GM12878 (cell line): ENCODE results near the gene LRTM2. TPM values are rescaled to one million over a fixed set of nuclear protein-coding genes. Genes with fewer than 3 reads are reported as not detected.

ENCODE experiments used
- ATAC-seq: fragments of 200-7000 bp; cut with Tn5 transposase; 3 replicates; pipeline ENCODE4 v1.9.1; 2020; ENCODE audit warnings: mild to moderate bottlenecking, moderate library complexity
- BruUV-seq: library from RNA; stranded (reverse); fragments of 400-500 nt; replicated peaks from 2 replicates; lab custom pipeline; 2021; lab: Mats Ljungman, UMichigan
- CTCF ChIA-PET: fragments of 300-600 bp; sonication (Branson Sonifier 250); formaldehyde crosslinking; extraction: SDS; loops from one replicate; lab custom pipeline; 2021; ENCODE audit warnings: inconsistent platforms; lab: Yijun Ruan, JAX
- POLR2A ChIA-PET: fragments of 350-600 bp; formaldehyde crosslinking; extraction: SDS; loops from one replicate; lab custom pipeline; 2021; ENCODE audit warnings: inconsistent platforms; lab: Charles Lee
- RAD21 ChIA-PET: fragments of 300-600 bp; sonication (Branson Sonifier 250); formaldehyde crosslinking; loops from one replicate; lab custom pipeline; 2023; ENCODE audit warnings: antibody characterized with exemption; ENCODE audit not compliant: unreplicated experiment; lab: Charles Lee
- SMC1A ChIA-PET: fragments of 300-600 bp; sonication (Branson Sonifier 250); formaldehyde crosslinking; loops from one replicate; lab custom pipeline; 2023; ENCODE audit not compliant: unreplicated experiment, uncharacterized antibody; lab: Charles Lee
- DNase-seq: peaks from one replicate; pipeline ENCODE4 v3.0.0-alpha.2; 2011; ENCODE audit warnings: low read depth, low spot score
- FAIRE-seq: peaks from 3 replicates; lab custom pipeline; 2011; peaks lifted over from hg19 to GRCh38; lab: Jason Lieb, UNC
- H2AFZ ChIP-seq: 2 replicates; pipeline ENCODE4 v1.6.0; 2011; ENCODE audit warnings: low read depth, low read length, control low read depth; ENCODE audit not compliant: control insufficient read depth
- H3K27ac ChIP-seq: 2 replicates; pipeline ENCODE4 v1.5.1; 2011; ENCODE audit warnings: control low read depth; ENCODE audit not compliant: control insufficient read depth, insufficient read depth
- H3K27me3 ChIP-seq, 2 experiments: replicated peaks in 1 of 2; 2 replicates each; pipeline versions ENCODE4 v1.6.0 to v1.6.1; 2011; ENCODE audit warnings: low read length in 1 of 2; ENCODE audit not compliant: control insufficient read depth in 2 of 2, insufficient read depth in 2 of 2
- H3K36me3 ChIP-seq, 2 experiments: 2 replicates each; pipeline ENCODE4 v1.5.1; 2011; ENCODE audit warnings: low read length in 1 of 2; ENCODE audit not compliant: control insufficient read depth in 2 of 2, insufficient read depth in 2 of 2
- H3K4me1 ChIP-seq: 2 replicates; pipeline ENCODE4 v1.6.1; 2011; ENCODE audit warnings: mild to moderate bottlenecking, low read length, moderate library complexity, mixed read lengths; ENCODE audit not compliant: control insufficient read depth, insufficient read depth
- H3K4me2 ChIP-seq: 2 replicates; pipeline ENCODE4 v1.6.0; 2011; ENCODE audit warnings: control low read depth; ENCODE audit not compliant: control insufficient read depth, insufficient read depth
- H3K4me3 ChIP-seq: fragments of 200-600 bp; sonication (generic); 2 replicates; pipeline ENCODE4 v1.5.1; 2016
- H3K79me2 ChIP-seq: 2 replicates; pipeline ENCODE4 v1.6.0; 2011; ENCODE audit warnings: low read length; ENCODE audit not compliant: control insufficient read depth, insufficient read depth
- H3K9ac ChIP-seq: 2 replicates; pipeline ENCODE4 v1.8.0; 2011; ENCODE audit warnings: low read length, control low read depth, mixed read lengths; ENCODE audit not compliant: control insufficient read depth, insufficient read depth
- H3K9me3 ChIP-seq: replicated peaks from 3 replicates; pipeline ENCODE4 v1.5.1; 2011; ENCODE audit warnings: mild to moderate bottlenecking, low read length; ENCODE audit not compliant: control insufficient read depth, insufficient read depth
- H4K20me1 ChIP-seq: 2 replicates; pipeline ENCODE4 v1.6.0; 2011; ENCODE audit not compliant: control insufficient read depth, insufficient read depth
- CHD2 ChIP-seq: IDR thresholded peaks from 2 replicates; pipeline ENCODE4 v1.6.1; 2011; ENCODE audit warnings: low read depth, low read length, improper control_type of control experiment, borderline replicate concordance
- EED ChIP-seq: sonication (generic); IDR thresholded peaks from 2 replicates; pipeline ENCODE4 v1.6.1; 2016; ENCODE audit warnings: antibody characterized with exemption, low read depth
- EGR1 ChIP-seq, 2 experiments: IDR thresholded peaks; 1 replicate in 1 of 2; 2 replicates in 1 of 2; pipeline ENCODE4 v1.6.1; 2011 to 2012; ENCODE audit warnings: low read depth in 2 of 2, low read length in 2 of 2, borderline replicate concordance in 1 of 2, mild to moderate bottlenecking in 1 of 2, moderate library complexity in 1 of 2
- ESRRA ChIP-seq: IDR thresholded peaks from 2 replicates; pipeline ENCODE4 v1.6.1; 2012; ENCODE audit warnings: mild to moderate bottlenecking, low read length, improper control_type of control experiment
- MYB ChIP-seq: fragments of 150-350 bp; IDR thresholded peaks from 2 replicates; pipeline ENCODE4 v1.6.1; 2014; ENCODE audit warnings: mild to moderate bottlenecking, low read depth, low read length, borderline replicate concordance
- MYC ChIP-seq: IDR thresholded peaks from 2 replicates; pipeline ENCODE4 v1.6.1; 2011; ENCODE audit warnings: mild to moderate bottlenecking, low read length, moderate library complexity, inconsistent platforms; ENCODE audit not compliant: insufficient read depth, insufficient replicate concordance, insufficient read length, severe bottlenecking
- NBN ChIP-seq: fragments of 450-650 bp; IDR thresholded peaks from 2 replicates; pipeline ENCODE4 v1.6.1; 2016
- POU2F2 ChIP-seq: IDR thresholded peaks from 3 replicates; pipeline ENCODE4 v1.6.1; 2011; ENCODE audit warnings: low read depth, mild to moderate bottlenecking, low read length, borderline replicate concordance
- RAD21 ChIP-seq: IDR thresholded peaks from 2 replicates; pipeline ENCODE4 v1.6.1; 2011; ENCODE audit warnings: mild to moderate bottlenecking, low read depth, low read length, moderate library complexity; ENCODE audit not compliant: insufficient read depth
- SKIL ChIP-seq: fragments of 450-650 bp; IDR thresholded peaks from 2 replicates; pipeline ENCODE4 v1.6.1; 2017; ENCODE audit warnings: mild to moderate bottlenecking, low read depth, inconsistent platforms; ENCODE audit not compliant: poor library complexity, severe bottlenecking
- SMAD5 ChIP-seq: IDR thresholded peaks from 2 replicates; pipeline ENCODE4 v1.6.1; 2016; ENCODE audit warnings: antibody characterized with exemption, low read depth
- ZNF384 ChIP-seq: IDR thresholded peaks from 2 replicates; pipeline ENCODE4 v1.6.1; 2012; ENCODE audit warnings: low read depth, mild to moderate bottlenecking, low read length, improper control_type of control experiment, borderline replicate concordance
- ZNF622 ChIP-seq: fragments of 450-650 bp; IDR thresholded peaks from 2 replicates; pipeline ENCODE4 v1.6.1; 2017; ENCODE audit warnings: mild to moderate bottlenecking, inconsistent platforms
- WGBS: methylation state at CpG from one replicate; pipeline ENCODE4 v1.1.6; 2016; ENCODE audit warnings: low lambda C conversion rate; ENCODE audit not compliant: insufficient replicate concordance, insufficient coverage; ENCODE audit errors: missing lambda C conversion rate; 5-methylcytosine and 5-hydroxymethylcytosine counted together
- in situ Hi-C: fragments of 300-500 bp; cut with MboI; formaldehyde crosslinking; loops from 9 replicates; pipeline ENCODE4 v1.14.3; 2018; ENCODE audit warnings: mixed read lengths
- intact Hi-C: fragments of 100-400 bp; cut with micrococcal nuclease; formaldehyde crosslinking; loops from one replicate; pipeline ENCODE4 v1.14.2; 2022; ENCODE audit not compliant: unreplicated experiment
- polyA plus RNA-seq, 11 experiments: library from polyadenylated mRNA; depleted of rRNA in 4 of 11; unstranded in 6 of 11; stranded (reverse) in 5 of 11; fragments of >200 nt; fragmentation: Nextera tagmentation in 4 of 11; fragmentation: Illumina TruSeq in 1 of 11; extraction: Ambion mirVana in 4 of 11; extraction: Trizol in 1 of 11; gene quantifications; 1 replicate in 1 of 11; 2 replicates in 10 of 11; pipeline versions ENCODE4 v1.2.1 to v1.2.3, GENCODE V29; 2011 to 2016; ENCODE audit warnings: inconsistent platforms in 2 of 11, missing spikeins in 2 of 11, low read depth in 1 of 11
- total RNA-seq, 4 experiments: library from RNA; depleted of rRNA in 3 of 4; stranded (reverse); fragments of >200 nt in 3 of 4; fragmentation: Illumina TruSeq in 1 of 4; extraction: Trizol in 1 of 4; gene quantifications; 2 replicates each; pipeline versions ENCODE4 v1.2.1 to v1.2.3, GENCODE V29; 2013 to 2021

Gene LRTM2
- total and polyA plus RNA-seq, 10 of the 15 experiments (the other 5 are each of a cell fraction or from before 2014, with no cell fraction given) = 0.05 TPM; not detected in 9

GRCh38 chr12:1840981-1841425, 20.6 kb downstream of the LRTM2 start:
- Histone ChIP-seq H3K27ac (no peak overlapping the region), H3K9me3 (no peaks in the 10 kb centered on the region)
- TF ChIP-seq CHD2 (no peak), ZNF384 (no peak), NBN (no peak), ESRRA (no peak), POU2F2 (no peak), MYB (no peak), MYC (no peak), RAD21 (no peak)
- TF ChIP-seq, all 136 proteins: peak for 0
- CTCF ChIA-PET = no interaction called here
- BruUV-seq = no TSS peak
- SMC1A ChIA-PET = no interaction called here
- no peaks in the 10 kb centered on the region for H3K79me2 ChIP-seq
- no peak for FAIRE-seq
- H3K4me2 ChIP-seq = no peak overlapping the region
- no peak overlapping the region for H3K9ac ChIP-seq
- no peaks in the 10 kb centered on the region for H3K4me1 ChIP-seq
- WGBS = 59% methylated on average over 16 of the region's 16 CpGs
- no peak for ATAC-seq
- DNase-seq = no peak
- intact Hi-C loops = no loop called here
- POLR2A ChIA-PET = no interaction called here
- RAD21 ChIA-PET = no interaction called here
- in situ Hi-C loops = no loop called here
- no peaks in the 10 kb centered on the region for H3K36me3 ChIP-seq
- no peak overlapping the region for H2AFZ ChIP-seq
- H4K20me1 ChIP-seq = no peaks in the 10 kb centered on the region
- no peak overlapping the region for H3K4me3 ChIP-seq
- H3K27me3 ChIP-seq = peaks cover 3 to 7% of the 10 kb centered on the region in 2 experiments

GRCh38 chr12:1841586-1842182, 21.3 kb downstream of the LRTM2 start:
- H3K27ac ChIP-seq = no peak overlapping the region
- no peak overlapping the region for H2AFZ ChIP-seq
- in situ Hi-C loops (no loop called here), intact Hi-C loops (no loop called here)
- DNase-seq = no peak
- no peaks in the 10 kb centered on the region for H4K20me1 ChIP-seq
- POLR2A ChIA-PET = no interaction called here
- RAD21 ChIA-PET = no interaction called here
- no peak overlapping the region for H3K9ac ChIP-seq
- peaks cover 3 to 7% of the 10 kb centered on the region in 2 experiments for H3K27me3 ChIP-seq
- WGBS = 25% methylated on average over 13 of the region's 13 CpGs
- H3K9me3 ChIP-seq = no peaks in the 10 kb centered on the region
- CTCF ChIA-PET = no interaction called here
- SMC1A ChIA-PET = interaction anchor here (1.2 to 1.3 kb wide), 2 partner anchors 13 to 17 kb away, joined by 3 to 4 read pairs; no protein-coding TSS in a partner anchor
- ATAC-seq = no peak
- H3K79me2 ChIP-seq = no peaks in the 10 kb centered on the region
- H3K4me1 ChIP-seq = no peaks in the 10 kb centered on the region
- no peak for FAIRE-seq
- no TSS peak for BruUV-seq
- H3K36me3 ChIP-seq = no peaks in the 10 kb centered on the region
- no peak overlapping the region for H3K4me2 ChIP-seq
- no peak overlapping the region for H3K4me3 ChIP-seq
- TF ChIP-seq SMAD5 = no peak
- TF ChIP-seq SKIL = no peak
- no peak for TF ChIP-seq EGR1 (IDR thresholded peaks at IDR 0.05; ENCODE audit: borderline replicate concordance in 1 of 2, low read depth in 2 of 2, low read length in 2 of 2)
- TF ChIP-seq EED = no peak
- no peak for TF ChIP-seq ZNF622
